GM19328 (cell line): ENCODE data around the gene ANGEL1.

Source experiments
- ATAC-seq: cut with Tn5 transposase; IDR thresholded peaks from one replicate; pipeline ENCODE4 v1.9.1; 2021; ENCODE audit warnings: mild to moderate bottlenecking, moderate library complexity; ENCODE audit not compliant: unreplicated experiment

Gene ANGEL1

DNA sequence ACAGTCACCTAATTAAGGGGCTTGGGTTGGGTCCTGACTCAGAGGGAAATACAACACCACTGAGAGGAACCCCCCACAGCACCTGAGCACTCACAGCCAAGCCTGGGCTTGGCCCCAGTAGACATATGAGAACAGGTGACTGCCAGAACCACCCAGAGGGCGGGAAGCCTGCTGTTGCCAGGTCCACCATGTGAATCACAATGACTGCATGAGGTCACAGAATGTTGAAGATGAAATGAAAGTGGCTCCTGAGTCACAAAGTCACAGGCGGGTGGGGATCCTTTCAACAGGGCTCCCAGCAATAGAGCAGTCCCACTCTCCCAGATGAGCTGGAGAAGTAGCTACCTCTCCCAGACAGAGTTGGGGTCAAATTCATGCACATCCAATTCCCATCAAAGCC, 13.4 kb upstream of the ANGEL1 start, which contains the start of gene LRRC74A:
Gene LRRC74A, plus strand, starts transcription at position 287 of the 400 bp plus-strand sequence. CDS start 290 bp downstream, outside the sequence.
- no peak for ATAC-seq

GRCh38 chr14:76820700-76821099, 8.0 kb upstream of the ANGEL1 start:
- no peak for ATAC-seq

DNA sequence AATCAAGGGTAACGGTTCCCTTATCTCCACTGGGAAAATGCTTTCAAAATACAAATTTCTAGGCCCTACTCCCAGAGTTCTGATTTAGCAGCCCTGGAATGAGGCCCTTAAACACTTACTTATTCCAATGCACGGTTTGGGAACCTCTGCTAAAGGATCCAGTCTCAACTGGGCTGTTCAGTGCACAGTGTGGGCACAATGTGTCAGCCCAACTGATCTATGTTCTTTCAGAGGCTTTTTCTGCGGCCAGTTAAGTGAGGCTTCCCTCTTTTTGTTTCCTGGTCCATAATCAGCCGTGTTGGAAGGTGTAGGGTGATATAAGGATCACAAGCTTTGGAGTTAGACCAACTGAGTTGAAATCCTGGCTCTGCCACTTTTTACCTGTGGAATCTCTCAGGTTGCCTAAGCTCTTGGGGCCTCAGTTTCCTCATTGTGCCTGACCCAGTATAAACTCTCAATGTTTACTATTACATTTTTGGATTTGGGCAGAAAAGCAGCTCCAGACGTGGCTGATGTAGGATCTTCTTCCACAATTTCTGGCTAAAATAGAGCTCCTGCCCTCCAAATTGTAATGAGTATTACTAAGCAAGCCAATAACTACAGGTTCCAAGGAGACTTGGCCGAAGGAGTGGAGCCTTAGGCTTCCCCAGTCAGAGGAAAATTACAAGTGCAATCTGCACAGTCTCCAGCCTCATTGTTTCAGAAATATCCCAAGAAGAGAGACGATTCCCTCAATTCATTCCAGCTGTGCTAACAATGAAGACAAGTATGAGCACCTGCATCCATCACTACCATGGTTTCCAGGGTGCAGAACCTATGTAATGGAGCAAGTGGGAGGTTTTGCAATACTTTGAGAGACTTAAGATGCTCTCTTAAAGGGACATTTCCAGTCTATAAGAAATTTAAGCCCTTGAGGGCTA, 2.3 kb upstream of the ANGEL1 start:
- no peak for ATAC-seq

- no peak for ATAC-seq
Measured at GRCh38 chr14:76812093-76812421, 625 bp downstream of the ANGEL1 start.

- ATAC-seq, result no peak
Measured at GRCh38 chr14:76811561-76811960, 1.1 kb downstream of the ANGEL1 start.

DNA sequence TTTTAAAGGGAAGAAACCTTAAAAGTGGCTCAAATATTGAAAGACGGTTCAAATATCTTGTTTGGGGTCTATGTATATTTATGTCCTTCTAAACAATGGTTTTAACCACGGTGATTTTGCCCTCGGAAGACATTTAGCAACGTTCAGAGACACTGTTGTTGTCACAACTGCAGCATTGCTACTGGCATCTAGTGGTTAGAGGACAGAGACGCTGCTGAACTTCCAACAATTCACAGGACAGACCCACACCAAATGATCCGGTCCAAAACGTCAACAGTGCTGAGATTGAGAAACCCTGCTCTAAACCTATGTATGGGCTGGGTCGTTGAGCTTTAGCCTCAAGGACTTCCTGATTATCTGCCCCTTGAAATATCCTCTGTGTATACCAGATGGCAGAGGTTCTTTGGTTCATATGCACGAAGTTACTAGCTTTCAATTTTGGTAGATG, 1.7 kb downstream of the ANGEL1 start:
- ATAC-seq, result no peak

DNA sequence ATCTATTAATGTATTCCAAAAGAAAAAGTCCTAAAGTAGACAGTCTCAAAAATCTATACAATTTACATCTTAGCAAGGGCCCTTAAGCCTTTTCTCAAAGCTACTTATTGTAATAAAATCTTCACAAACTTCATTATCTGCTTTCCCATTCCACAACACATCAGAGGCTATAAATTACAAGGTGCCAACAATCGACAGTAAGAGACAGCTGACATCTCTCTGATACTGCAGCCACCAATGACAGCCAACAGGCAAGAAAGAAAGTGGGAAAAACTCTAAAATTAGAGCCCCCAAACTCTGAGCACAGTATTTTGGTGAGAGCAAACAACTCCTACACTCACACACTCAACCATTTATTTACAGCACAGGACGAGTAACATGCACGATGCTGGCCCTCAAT, 2.2 kb downstream of the ANGEL1 start:
- ATAC-seq, result no peak

GRCh38 chr14:76808990-76809389, 3.7 kb downstream of the ANGEL1 start:
- ATAC-seq, result no peak

GRCh38 chr14:76808011-76808410, 4.7 kb downstream of the ANGEL1 start:
- no peak for ATAC-seq

DNA sequence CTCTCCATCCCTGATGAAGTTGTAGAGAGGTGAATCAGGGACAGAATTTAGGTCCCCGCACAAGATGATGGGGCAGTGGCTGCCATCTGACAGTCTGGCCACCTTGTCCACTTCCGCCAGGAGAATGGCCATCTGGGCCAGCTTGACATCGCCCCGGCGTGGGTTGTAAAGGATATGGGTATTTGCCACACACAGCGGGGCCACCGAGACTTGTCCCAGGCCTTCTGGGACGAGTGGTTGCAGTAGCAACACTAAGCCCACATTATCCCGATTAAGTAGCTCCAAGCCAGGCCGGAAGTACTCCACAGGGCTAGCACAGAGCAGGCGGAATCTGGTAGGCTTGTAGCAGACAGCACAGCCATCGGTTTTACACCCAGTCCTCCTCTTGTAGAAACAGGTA, 6.2 kb downstream of the ANGEL1 start:
- ATAC-seq, result no peak

- no peak for ATAC-seq
Measured at GRCh38 chr14:76793956-76794355, 18.7 kb downstream of the ANGEL1 start.

- no peak for ATAC-seq
Measured at GRCh38 chr14:76793324-76793723, 19.4 kb downstream of the ANGEL1 start.

DNA sequence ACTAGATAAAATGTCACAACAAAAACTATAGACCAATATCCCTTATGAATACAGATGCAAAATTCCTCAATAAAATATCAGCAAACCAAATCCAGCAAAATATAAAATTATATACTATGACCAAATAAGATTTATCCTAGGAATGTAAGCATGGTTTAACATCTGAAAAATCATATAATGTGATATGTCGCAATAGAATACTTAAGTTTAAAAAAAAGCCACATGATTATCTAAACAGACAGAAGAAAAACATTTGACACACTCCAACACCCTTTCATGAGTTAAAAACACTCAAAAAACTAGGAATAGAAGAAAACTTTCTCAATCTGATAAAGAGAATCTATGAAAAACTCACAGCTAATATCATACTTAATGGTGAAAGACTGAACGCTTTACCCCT, 20.3 kb downstream of the ANGEL1 start:
- ATAC-seq, result no peak

- no peak for ATAC-seq
Measured at GRCh38 chr14:76786601-76787000, 26.1 kb downstream of the ANGEL1 start.

- no peak for ATAC-seq
Measured at GRCh38 chr14:76784881-76785280, 27.8 kb downstream of the ANGEL1 start.

- ATAC-seq, result no peak
Measured at GRCh38 chr14:76784266-76784874, 28.3 kb downstream of the ANGEL1 start.

- no peak for ATAC-seq
Measured at GRCh38 chr14:76782885-76783566, 29.7 kb downstream of the ANGEL1 start.

DNA sequence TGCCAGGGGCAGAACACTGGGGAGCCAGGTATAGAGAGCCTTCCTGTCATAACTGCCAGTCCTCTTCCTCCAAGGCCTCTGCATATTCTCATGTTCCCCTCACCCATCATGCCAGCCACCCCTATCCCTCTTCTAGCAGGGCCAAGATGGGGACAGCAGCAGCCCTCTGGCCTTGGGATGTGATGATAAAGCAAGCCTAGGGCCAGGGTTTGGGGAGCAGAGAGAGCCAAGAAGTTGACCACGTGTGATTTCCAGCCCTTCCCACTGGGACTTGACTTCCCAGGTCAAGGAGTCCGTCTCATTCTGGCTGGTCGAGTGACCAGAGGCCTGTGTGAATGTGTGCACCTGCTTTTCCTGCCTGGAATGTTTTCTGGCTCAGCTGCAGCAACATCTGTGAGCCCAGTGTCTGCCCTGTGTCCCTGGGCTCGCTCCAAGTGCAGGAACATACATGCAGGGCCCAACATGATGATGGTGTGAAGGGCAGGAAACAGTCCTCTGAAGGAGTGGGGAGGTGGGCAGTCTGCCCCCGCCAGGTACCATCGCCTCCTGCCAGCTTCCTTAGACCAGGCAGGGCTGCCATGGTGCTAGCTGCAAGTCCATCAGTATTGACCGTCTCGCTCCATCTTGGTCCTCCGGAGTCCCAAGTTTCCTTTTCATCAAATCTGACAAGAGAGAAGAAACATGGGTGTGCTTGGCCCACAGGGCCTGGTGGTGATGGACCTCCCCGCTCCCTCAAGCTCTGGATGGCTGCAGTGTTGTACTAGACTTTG, 30.4 kb downstream of the ANGEL1 start:
- no peak for ATAC-seq

DNA sequence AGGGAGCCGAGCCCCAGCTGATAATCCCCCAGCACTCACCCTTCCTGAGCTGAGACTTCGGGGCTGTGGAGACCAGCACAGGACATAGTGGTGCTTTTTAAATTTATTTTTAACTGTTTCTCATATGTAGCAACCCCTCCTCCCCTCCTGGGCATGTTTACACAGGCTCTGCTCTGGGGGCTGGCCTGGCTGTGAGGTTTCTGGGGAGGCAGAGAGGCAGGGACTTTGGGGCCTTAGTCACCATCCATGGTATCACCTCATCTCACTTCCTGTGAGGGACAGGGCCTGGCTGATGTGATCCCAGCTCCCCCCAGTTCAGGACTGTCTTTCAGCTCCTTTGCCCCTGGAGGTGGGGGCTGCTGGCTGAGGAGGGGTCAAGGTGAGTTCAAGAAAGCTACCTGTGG, 31.0 kb downstream of the ANGEL1 start:
- ATAC-seq, result no peak

GRCh38 chr14:76780875-76781647, 31.6 kb downstream of the ANGEL1 start:
- ATAC-seq, result no peak
